Stimulated activated CD8-positive, alpha-beta memory T cell treated with anti-CD3 and anti-CD28 coated beads, Interleukin-2, amount 100 ng/mL, for 1 hour (primary cell): Measurements from ENCODE around the gene NABP2.
A peak's percentile ranks its signal among the peaks of the same experiment; 100 is the strongest.

Source experiments
- DNase-seq, 2 donors: peaks; one replicate each; pipeline ENCODE4 v3.0.0-alpha.2; 2020; ENCODE audit warnings: low read depth in 2 of 2

NABP2 gene

GRCh38 chr12:56213878-56214277 lies 10.3 kb upstream of the NABP2 start:
- no peak for DNase-seq

- no peak for DNase-seq
Measured at GRCh38 chr12:56216461-56216860, 7.7 kb upstream of the NABP2 start.

GRCh38 chr12:56219840-56220239 lies 4.3 kb upstream of the NABP2 start:
- no peak for DNase-seq

GRCh38 chr12:56220611-56221231 lies 3.4 kb upstream of the NABP2 start:
- no peak for DNase-seq

- no peak for DNase-seq
Measured at GRCh38 chr12:56221232-56221756, 2.8 kb upstream of the NABP2 start.

- peak; percentile 87 to 88 for DNase-seq
Measured at GRCh38 chr12:56221757-56222530, 2.2 kb upstream of the NABP2 start, which contains the start of gene RNF41. Gene RNF41, minus strand, starts transcription at chr12:56221922. Its CDS starts 7,875 bp downstream, at chr12:56214047.

- no peak for DNase-seq
Measured at GRCh38 chr12:56222531-56222895, 1.6 kb upstream of the NABP2 start.

GRCh38 chr12:56223571-56224101 lies 506 bp upstream of the NABP2 start:
- DNase-seq: no peak

- DNase-seq: no peak
Measured at GRCh38 chr12:56224954-56225353, 812 bp downstream of the NABP2 start.

- no peak for DNase-seq
Measured at GRCh38 chr12:56229082-56229481, 4.9 kb downstream of the NABP2 start.

- no peak for DNase-seq
Measured at GRCh38 chr12:56229916-56230431, 5.8 kb downstream of the NABP2 start, which contains the start of gene SLC39A5. Gene SLC39A5, plus strand, starts transcription at chr12:56230051. Its CDS starts 1,224 bp downstream, at chr12:56231275.

- DNase-seq: no peak
Measured at GRCh38 chr12:56230432-56231183, 6.5 kb downstream of the NABP2 start.

- no peak for DNase-seq
Measured at GRCh38 chr12:56231184-56231582, 7.0 kb downstream of the NABP2 start.

- no peak for DNase-seq
Measured at GRCh38 chr12:56234746-56235436, 10.7 kb downstream of the NABP2 start.

GRCh38 chr12:56236091-56236490 lies 11.9 kb downstream of the NABP2 start:
- DNase-seq: no peak

GRCh38 chr12:56236985-56237384 lies 12.8 kb downstream of the NABP2 start:
- no peak for DNase-seq

GRCh38 chr12:56237552-56237951 lies 13.4 kb downstream of the NABP2 start:
- no peak for DNase-seq

- no peak for DNase-seq
Measured at GRCh38 chr12:56241424-56242303, 17.5 kb downstream of the NABP2 start.

GRCh38 chr12:56242986-56243385 lies 18.8 kb downstream of the NABP2 start:
- DNase-seq: no peak

GRCh38 chr12:56243731-56244181 lies 19.6 kb downstream of the NABP2 start:
- DNase-seq: no peak
